Measurements from ENCODE around the gene ZFC3H1.

DNA sequence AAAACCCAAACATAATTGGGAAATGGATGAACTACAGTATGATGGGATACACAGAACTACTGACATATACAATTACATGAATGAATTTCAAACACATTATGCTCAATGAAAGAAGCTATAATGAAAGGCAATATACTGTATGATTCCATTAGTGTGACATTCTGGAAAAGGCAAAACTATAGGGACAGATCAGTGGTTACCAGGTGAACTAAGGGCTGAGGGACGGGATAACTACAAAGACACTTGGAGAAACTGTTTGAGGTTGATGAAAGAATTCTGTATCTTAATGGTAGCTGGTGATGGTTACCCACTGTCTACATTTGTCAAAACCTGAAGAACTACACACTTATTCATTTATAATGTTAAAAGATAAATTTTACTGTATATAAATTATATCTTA, 7.7 kb downstream of the ZFC3H1 start:
- TF ChIP-seq, protein P1, sequence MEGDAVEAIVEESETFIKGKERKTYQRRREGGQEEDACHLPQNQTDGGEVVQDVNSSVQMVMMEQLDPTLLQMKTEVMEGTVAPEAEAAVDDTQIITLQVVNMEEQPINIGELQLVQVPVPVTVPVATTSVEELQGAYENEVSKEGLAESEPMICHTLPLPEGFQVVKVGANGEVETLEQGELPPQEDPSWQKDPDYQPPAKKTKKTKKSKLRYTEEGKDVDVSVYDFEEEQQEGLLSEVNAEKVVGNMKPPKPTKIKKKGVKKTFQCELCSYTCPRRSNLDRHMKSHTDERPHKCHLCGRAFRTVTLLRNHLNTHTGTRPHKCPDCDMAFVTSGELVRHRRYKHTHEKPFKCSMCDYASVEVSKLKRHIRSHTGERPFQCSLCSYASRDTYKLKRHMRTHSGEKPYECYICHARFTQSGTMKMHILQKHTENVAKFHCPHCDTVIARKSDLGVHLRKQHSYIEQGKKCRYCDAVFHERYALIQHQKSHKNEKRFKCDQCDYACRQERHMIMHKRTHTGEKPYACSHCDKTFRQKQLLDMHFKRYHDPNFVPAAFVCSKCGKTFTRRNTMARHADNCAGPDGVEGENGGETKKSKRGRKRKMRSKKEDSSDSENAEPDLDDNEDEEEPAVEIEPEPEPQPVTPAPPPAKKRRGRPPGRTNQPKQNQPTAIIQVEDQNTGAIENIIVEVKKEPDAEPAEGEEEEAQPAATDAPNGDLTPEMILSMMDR (IDR thresholded peaks at IDR 0.05): no peak
- TF ChIP-seq POLR2AphosphoS5 (IDR thresholded peaks at IDR 0.05) (no peak), POLR2A (IDR thresholded peaks at IDR 0.05) (no peak)
